Vagina (tissue), 2 donors: ENCODE results near the gene PLOD1.

ENCODE experiments used
- CTCF ChIP-seq, 3 experiments: fragments of 450-650 bp in 2 of 3; fragments of 200-600 bp in 1 of 3; sonication (generic) in 1 of 3; IDR thresholded peaks; one replicate each; pipeline ENCODE4 v1.5.1; 2017 to 2019; ENCODE audit warnings: antibody characterized with exemption in 3 of 3, mild to moderate bottlenecking in 2 of 3, moderate library complexity in 2 of 3
- POLR2A ChIP-seq, 2 donors: fragments of 450-650 bp; IDR thresholded peaks; one replicate each; pipeline ENCODE4 v1.6.1; 2017; ENCODE audit warnings: antibody characterized with exemption in 2 of 2, mild to moderate bottlenecking in 2 of 2, moderate library complexity in 2 of 2

DNA sequence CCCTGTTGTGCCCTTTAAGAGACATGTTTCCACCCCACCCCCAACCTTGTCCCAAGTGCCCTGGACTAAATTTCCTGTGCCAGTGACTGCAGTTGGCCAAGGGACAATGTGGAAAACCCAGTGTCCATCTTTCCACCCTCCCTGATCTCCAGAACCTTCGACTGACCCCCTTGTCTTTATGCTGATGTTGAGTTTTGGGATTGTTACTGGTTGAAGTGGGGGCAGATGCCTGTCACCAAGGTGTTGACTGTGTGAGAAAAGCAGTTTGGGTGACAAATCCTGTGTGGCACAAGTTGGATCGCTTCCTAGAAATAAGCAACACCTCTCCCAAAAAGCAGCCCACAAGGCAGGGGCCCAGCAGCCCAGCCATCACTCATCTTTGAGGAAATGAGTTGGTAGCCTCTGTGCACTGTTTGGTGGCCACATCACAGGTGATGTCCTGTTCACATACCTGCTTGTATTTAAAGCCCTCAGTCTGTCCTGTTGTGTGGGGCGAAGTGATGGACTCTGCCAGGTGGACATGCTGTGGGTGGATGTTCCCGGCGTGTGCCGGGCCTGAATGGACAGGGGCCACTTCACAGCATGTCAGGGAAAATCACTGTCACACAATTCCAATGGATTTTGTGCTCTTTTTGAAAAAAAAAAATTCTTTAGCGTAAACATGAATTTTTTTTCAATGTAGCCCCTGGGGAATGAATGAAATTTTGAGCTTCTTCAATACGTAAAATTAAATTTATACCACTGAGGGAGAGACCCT lies 78.2 kb downstream of the PLOD1 start:
- TF ChIP-seq POLR2A (IDR thresholded peaks at IDR 0.05) (no peak), CTCF (IDR thresholded peaks at IDR 0.05) (no peak)
